Brain microvascular endothelial cell (primary cell): ENCODE measurements around the gene KIF1A.

Source experiments
- DNase-seq: peaks from one replicate; pipeline ENCODE4 v3.0.0-alpha.2; 2020
- H3K27ac ChIP-seq: fragments of 250-450 bp; sonication (Bioruptor Pico); 2 replicates; pipeline ENCODE4 v1.5.1; 2020; ENCODE audit warnings: mild to moderate bottlenecking, moderate library complexity
- H3K27me3 ChIP-seq: fragments of 250-450 bp; sonication (Bioruptor Pico); replicated peaks from 2 replicates; pipeline ENCODE4 v1.5.1; 2020; ENCODE audit warnings: mild to moderate bottlenecking
- H3K36me3 ChIP-seq: fragments of 250-450 bp; sonication (Bioruptor Pico); replicated peaks from 2 replicates; pipeline ENCODE4 v1.5.1; 2020; ENCODE audit warnings: mild to moderate bottlenecking
- H3K4me3 ChIP-seq: 2 replicates; pipeline ENCODE4 v1.5.1; 2011; ENCODE audit warnings: low read depth, mild to moderate bottlenecking, control low read depth, low read length, moderate library complexity
- in situ Hi-C: cut with HindIII; loops from 2 replicates; pipeline ENCODE4 v1.10.0; 2017; ENCODE audit warnings: low sequenced_read_pairs, low pct_ligation_motif_present
- TF ChIP-seq, protein P1 (sequence below): IDR thresholded peaks from 2 replicates; pipeline ENCODE4 v1.5.1; 2011; ENCODE audit warnings: low read depth, mild to moderate bottlenecking, moderate library complexity, low read length, control low read depth, inconsistent platforms; ENCODE audit errors: missing control alignments

KIF1A gene

GRCh38 chr2:240759459-240759858, 60.6 kb downstream of the KIF1A start:
- in situ Hi-C loops = no loop called here
- no peak for DNase-seq
- TF ChIP-seq, protein P1, sequence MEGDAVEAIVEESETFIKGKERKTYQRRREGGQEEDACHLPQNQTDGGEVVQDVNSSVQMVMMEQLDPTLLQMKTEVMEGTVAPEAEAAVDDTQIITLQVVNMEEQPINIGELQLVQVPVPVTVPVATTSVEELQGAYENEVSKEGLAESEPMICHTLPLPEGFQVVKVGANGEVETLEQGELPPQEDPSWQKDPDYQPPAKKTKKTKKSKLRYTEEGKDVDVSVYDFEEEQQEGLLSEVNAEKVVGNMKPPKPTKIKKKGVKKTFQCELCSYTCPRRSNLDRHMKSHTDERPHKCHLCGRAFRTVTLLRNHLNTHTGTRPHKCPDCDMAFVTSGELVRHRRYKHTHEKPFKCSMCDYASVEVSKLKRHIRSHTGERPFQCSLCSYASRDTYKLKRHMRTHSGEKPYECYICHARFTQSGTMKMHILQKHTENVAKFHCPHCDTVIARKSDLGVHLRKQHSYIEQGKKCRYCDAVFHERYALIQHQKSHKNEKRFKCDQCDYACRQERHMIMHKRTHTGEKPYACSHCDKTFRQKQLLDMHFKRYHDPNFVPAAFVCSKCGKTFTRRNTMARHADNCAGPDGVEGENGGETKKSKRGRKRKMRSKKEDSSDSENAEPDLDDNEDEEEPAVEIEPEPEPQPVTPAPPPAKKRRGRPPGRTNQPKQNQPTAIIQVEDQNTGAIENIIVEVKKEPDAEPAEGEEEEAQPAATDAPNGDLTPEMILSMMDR = no peak

GRCh38 chr2:240757086-240757614, 62.9 kb downstream of the KIF1A start:
- Histone ChIP-seq H3K4me3 (no peak overlapping the region), H3K27ac (no peak overlapping the region), H3K27me3 (no peaks in the 10 kb centered on the region), H3K36me3 (no peaks in the 10 kb centered on the region)
- TF ChIP-seq, protein P1 = no peak
- DNase-seq = no peak
- in situ Hi-C loops = no loop called here

More at GRCh38 chr2:240759459-240759858, 60.6 kb downstream of the KIF1A start:
- Histone ChIP-seq H3K4me3 (no peak overlapping the region), H3K27ac (no peak overlapping the region), H3K27me3 (no peaks in the 10 kb centered on the region), H3K36me3 (no peaks in the 10 kb centered on the region)

DNA sequence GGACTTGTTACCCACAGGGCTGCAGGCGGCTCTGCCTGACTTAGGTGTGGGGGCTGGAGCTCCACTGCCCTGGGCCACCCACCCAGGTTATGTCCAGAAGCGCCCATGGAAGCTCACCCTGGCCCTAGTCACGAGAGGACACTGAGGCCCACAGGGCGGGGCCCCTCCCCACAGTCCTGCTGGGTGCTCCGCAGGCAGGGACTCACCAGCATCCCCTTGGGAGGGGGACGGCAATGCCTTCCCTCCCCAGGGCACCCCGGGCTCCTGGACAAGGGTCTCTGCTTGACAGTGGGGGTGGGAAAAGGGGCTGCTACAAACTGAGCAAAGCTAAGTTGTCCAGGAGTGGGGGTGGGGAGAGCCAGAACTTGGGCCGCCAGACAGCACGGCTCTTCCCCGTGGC, 67.8 kb downstream of the KIF1A start:
- no peak for DNase-seq
- Histone ChIP-seq H3K27ac (no peak overlapping the region), H3K4me3 (no peak overlapping the region), H3K36me3 (no peaks in the 10 kb centered on the region), H3K27me3 (no peaks in the 10 kb centered on the region)
- TF ChIP-seq, protein P1 = no peak
- in situ Hi-C loops = no loop called here

GRCh38 chr2:240750409-240750808, 69.6 kb downstream of the KIF1A start:
- TF ChIP-seq, protein P1 = no peak
- H3K4me3 ChIP-seq = no peak overlapping the region
- in situ Hi-C loops = no loop called here
- H3K27ac ChIP-seq = no peak overlapping the region
- H3K36me3 ChIP-seq = no peaks in the 10 kb centered on the region
- no peak for DNase-seq
- no peaks in the 10 kb centered on the region for H3K27me3 ChIP-seq

- Histone ChIP-seq H3K4me3 (no peak overlapping the region), H3K36me3 (no peaks in the 10 kb centered on the region), H3K27me3 (no peaks in the 10 kb centered on the region), H3K27ac (no peak overlapping the region)
- TF ChIP-seq, protein P1 = no peak
- DNase-seq = no peak
- in situ Hi-C loops = no loop called here
Observed at GRCh38 chr2:240749516-240749915, 70.5 kb downstream of the KIF1A start.

- Histone ChIP-seq H3K4me3 (no peak overlapping the region), H3K27me3 (no peaks in the 10 kb centered on the region), H3K27ac (no peak overlapping the region), H3K36me3 (no peaks in the 10 kb centered on the region)
- no peak for DNase-seq
- TF ChIP-seq, protein P1 = no peak
- in situ Hi-C loops = no loop called here
Observed at GRCh38 chr2:240747256-240747655, 72.8 kb downstream of the KIF1A start.
